Embryonic facial prominence (tissue), 1 donor: Measurements from ENCODE around the gene RANBP6.

ENCODE experiments used
- DNase-seq: peaks from one replicate; pipeline ENCODE4 v3.0.0-alpha.2; 2016; ENCODE audit errors: extremely low spot score

The RANBP6 gene

DNA sequence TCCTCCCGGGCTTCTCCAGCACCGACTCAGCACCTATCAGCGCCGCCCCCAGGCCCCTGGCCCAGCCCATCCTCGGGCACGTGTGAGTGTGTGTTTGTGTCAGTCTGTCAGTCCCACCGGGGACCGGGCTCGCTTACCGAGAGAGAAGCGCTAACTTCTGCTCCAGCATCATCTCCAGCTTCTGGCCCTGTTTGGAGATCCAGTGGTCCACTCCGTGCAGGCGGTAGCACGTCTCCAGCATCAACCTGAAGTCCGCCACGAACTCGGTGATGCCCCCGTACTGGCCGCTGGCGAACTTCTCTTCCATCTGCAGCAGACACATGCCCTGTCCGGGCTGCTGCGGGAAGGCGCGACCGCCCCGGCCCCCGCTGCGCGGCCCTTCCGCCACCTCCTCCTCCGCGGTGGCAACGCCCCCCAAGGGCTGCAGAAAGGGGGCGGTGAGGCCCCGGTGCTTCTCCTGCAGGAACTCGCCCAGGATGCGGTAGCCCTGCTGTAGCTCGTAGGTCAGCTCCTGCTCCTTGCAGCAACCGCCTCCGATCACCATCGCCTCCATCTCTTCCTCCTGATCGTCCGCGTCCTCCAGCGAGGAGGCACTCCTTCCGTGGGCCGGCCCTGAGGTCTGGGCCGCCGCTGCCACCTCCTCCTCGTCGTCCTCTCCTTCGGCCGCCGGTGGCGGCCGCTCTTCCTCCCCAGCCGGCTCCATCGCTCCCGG, 8.2 kb downstream of the RANBP6 start:
- peak; percentile 60 for DNase-seq

DNA sequence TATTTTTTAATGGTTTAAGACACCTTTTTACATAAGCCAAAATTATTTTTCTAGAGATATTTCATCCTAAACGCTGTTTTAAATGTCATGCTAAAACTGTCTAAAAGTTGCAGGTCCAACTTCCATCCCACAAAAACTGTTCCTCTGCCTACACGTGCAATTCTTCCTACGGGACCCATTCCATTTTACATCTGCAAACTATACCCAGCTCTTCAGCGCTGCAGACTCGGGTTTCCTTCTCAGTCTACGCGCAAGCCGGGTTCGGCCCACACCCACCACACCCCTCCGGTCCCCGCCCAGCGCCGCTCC, 8.7 kb downstream of the RANBP6 start:
- DNase-seq, result no peak

DNA sequence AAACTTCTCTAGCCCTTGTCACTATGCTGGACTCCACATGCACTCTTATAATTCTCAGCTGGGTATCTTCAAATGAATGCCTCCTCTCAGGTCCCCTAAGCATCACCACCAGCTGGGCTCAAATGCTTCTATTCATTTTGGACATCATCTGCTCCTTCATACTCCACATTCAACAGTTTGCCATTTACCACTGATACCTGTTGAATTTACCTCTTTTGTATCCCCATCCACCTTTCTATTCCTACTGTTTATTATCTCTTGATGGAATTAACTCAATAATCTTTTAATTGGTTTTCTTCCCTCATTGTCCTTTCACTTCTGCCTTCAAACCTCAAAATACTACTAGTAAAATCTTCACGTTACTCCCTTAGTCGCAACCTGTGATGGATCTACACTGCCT, 14.5 kb downstream of the RANBP6 start:
- no peak for DNase-seq

DNA sequence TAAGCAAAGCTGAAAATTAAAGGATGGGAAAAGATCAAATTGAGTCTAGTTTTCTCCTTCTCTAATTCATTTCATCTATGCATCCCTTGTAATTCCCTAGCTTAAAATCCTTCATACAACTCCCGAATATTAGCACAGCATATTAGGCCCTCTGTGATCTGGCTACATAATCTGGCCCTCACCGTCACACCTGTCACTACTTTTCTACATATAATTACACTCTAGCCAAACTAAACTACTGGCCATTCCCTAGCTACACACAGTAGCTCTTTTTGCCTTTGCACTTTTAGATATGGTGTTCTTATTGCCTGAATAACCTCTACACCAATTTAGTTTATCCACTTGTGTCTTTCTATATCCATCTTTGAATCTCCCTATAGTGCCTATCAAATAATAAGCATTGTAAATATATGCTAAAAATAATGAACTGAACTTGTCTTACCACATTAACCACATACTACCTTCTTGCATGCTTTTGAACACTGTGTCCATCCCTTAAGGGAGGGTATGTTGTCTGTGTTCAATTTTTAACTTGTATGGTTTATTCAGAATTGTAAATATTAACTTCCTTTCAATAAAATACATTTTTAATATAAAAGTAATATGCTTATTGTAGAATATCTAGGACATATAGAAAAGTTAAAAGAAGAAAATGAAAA, 15.9 kb downstream of the RANBP6 start:
- DNase-seq, result no peak

DNA sequence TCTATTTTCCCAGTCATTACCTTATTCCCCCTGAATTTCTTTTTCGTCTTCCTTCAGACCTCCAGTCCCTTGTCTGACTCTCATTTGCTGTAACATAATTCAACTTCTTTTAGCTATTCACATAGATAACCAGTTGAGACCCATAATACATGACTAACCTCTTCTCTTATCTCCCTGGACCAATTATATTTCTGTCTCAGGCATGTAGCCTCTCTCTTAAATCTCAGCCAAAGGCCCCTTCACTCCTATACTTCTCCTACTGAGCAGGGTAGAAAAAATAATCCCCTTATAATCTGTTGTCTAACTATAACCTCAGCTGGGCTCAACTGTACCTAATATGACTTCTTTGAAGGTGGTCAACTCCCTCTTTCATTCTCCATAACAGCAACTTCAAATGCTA, 20.9 kb downstream of the RANBP6 start:
- DNase-seq, result no peak

DNA sequence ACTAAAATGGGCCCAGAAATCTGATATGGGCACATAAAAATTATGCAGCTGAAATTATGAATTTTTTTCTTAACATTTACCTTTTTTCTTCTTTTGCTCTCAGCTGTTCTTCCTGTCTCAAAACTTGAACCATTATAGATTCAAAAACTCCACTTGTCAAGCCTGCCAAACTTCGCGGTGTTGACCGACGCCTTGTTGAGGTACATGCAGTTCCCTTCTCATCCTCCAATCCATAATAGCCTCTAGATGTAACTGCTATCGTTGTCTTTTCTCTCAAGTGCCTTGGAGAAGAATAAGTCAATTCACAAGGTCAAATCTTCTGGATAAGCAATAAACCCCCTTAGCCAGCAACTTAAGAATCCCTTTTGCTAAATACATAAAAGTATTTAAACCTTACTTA, 27.2 kb downstream of the RANBP6 start:
- no peak for DNase-seq

DNA sequence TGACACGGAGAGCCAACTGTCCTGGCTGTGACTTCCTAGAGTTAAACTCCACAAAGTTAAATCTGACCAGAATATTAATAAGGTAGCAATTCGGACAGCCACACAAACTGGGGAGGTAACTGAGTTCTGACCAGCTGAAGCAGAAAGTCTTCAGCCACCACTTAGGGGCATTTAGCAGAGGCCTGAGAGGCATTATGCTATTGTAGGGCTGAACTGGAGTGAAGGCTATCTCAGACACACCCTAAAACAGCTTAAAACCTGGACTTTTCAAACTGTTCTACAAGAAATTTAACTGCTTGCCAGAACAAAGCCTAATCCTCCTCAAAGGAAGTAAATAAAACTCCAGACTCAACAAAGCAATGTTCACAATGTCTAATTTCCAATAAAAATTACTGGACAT, 32.4 kb downstream of the RANBP6 start:
- no peak for DNase-seq

DNA sequence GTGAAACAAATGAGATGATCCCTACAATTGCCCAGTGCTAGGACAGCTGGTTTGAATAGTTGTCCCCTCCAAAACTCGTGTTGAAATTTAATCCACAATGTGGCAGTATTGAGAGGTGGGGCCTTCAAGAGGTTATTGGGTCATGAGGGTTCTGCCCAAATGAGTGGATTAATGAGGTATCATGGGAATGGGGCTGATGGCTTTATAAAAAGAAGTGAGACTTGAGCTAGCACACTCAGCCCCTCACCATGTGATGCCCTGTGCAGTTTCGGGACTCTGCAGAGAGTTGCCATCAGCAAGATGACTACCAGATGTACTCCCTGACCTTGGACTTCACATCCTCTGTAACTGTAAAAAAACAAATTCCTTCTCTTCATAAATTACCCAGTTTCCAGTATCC, 33.1 kb downstream of the RANBP6 start:
- DNase-seq, result no peak

DNA sequence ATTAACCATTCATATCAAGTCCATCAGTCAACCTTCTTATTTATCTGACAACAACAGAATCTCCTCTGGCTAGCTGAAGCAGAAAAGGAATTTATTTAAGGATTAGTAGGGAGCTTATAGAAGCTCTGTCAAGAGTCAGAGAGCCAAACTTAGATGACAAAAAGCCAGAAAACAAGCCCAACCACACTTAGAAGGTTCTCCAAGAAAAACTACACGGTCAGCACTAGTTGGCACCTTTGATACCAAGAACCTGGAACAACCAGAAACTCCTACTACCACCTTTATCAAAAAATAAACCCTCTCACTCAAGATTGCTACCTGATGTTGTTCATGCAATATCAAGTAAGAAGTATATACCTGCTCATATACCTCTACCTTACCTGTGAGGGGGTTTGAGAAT, 36.9 kb downstream of the RANBP6 start:
- no peak for DNase-seq

DNA sequence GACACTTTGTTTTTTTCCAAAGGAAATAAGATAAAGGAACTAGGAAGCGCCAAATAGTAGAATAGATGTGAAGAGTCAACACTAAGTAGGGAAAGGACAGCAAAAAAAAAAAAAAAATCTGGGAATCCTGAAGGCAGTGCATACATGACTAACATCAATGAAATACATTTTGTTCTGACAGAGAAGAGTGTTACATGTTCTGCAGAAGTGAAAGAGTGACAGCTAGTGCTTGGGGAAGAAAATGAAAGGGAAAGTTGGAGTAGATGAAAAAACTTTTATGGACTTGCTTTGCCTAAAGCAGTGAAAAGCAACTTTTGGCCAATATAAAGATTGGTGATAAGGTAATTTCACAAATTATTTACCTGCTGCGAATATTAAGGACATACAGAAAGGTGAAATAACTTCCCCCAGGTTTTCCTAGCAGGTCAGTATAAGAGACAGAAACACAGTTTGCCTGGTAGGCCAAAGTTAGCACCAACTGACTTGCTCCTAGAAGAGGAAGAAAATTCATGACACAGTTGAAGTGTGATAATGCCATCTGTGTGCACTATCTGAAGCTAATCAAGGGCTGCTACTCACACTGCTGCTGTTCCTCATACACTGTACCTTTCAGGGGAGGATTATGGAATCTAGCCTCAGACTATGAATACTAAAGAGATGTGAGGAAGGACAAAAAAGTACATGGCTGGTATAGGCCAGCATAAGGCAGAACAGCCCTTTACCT, 38.6 kb downstream of the RANBP6 start:
- no peak for DNase-seq

DNA sequence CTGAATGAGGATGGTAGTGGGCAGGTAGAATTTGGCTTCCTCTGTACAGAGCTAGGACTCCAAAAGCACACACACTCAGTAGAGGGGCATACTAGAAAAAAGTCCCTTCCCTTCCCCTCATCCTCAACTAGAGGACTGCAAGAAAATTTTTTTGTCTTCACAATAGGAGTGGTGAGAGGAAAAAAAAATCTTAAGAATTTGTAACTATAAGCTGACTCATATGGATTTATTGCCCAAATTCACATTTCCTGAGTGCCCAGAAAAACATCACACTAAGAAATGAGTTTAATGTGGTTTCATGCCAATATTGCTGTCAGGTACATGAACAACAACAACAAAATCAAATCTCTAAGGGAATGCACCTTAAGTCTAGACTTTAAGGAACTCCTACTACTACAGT, 43.7 kb downstream of the RANBP6 start:
- DNase-seq, result no peak
